ENCODE results near the gene SEMA3F.

SEMA3F gene

GRCh38 chr3:50181985-50182384 is 26.9 kb downstream of the SEMA3F start:
- TF ChIP-seq CTCF (conservative IDR thresholded peaks at IDR 0.05; ENCODE audit: low read depth, low read length): no peak

GRCh38 chr3:50182533-50183099 is 27.5 kb downstream of the SEMA3F start:
- Histone ChIP-seq H2AFZ (ENCODE audit: low read depth) (no peak overlapping the region), H3K4me1 (ENCODE audit: low read depth, poor library complexity, severe bottlenecking) (no peaks in the 10 kb centered on the region), H3K36me3 (ENCODE audit: insufficient read depth) (no peaks in the 10 kb centered on the region), H3K27me3 (ENCODE audit: insufficient read depth, low read depth) (peaks cover 14% of the 10 kb centered on the region; the same call in 1 of the 2 replicates), H3K27ac (no peak overlapping the region), H4K20me1 (ENCODE audit: insufficient read depth) (no peaks in the 10 kb centered on the region), H3K79me2 (ENCODE audit: insufficient read depth, low read depth) (no peaks in the 10 kb centered on the region), H3K4me2 (no peak overlapping the region), H3K9ac (no peak overlapping the region), H3K4me3 (IDR thresholded peaks at IDR 0.05; ENCODE audit: insufficient read depth, low read depth, low read length) (no peak overlapping the region)
- TF ChIP-seq CTCF (conservative IDR thresholded peaks at IDR 0.05; ENCODE audit: low read depth, low read length): no peak

More at GRCh38 chr3:50181985-50182384, 26.9 kb downstream of the SEMA3F start:
- Histone ChIP-seq H3K9ac (no peak overlapping the region), H3K27me3 (ENCODE audit: insufficient read depth, low read depth) (peaks cover 14% of the 10 kb centered on the region; the same call in 1 of the 2 replicates), H3K4me2 (no peak overlapping the region), H3K27ac (no peak overlapping the region), H4K20me1 (ENCODE audit: insufficient read depth) (no peaks in the 10 kb centered on the region), H3K79me2 (ENCODE audit: insufficient read depth, low read depth) (no peaks in the 10 kb centered on the region), H2AFZ (ENCODE audit: low read depth) (no peak overlapping the region), H3K36me3 (ENCODE audit: insufficient read depth) (no peaks in the 10 kb centered on the region), H3K4me1 (ENCODE audit: low read depth, poor library complexity, severe bottlenecking) (no peaks in the 10 kb centered on the region), H3K4me3 (IDR thresholded peaks at IDR 0.05; ENCODE audit: insufficient read depth, low read depth, low read length) (no peak overlapping the region)

- H3K36me3 ChIP-seq (ENCODE audit: insufficient read depth): no peaks in the 10 kb centered on the region
- H3K27me3 ChIP-seq (ENCODE audit: insufficient read depth, low read depth): peaks cover 14% of the 10 kb centered on the region; the same call in 1 of the 2 replicates
- H3K4me3 ChIP-seq (IDR thresholded peaks at IDR 0.05; ENCODE audit: insufficient read depth, low read depth, low read length): no peak overlapping the region
- no peak overlapping the region for H3K27ac ChIP-seq
- H3K4me2 ChIP-seq: no peak overlapping the region
- no peak overlapping the region for H3K9ac ChIP-seq
- no peaks in the 10 kb centered on the region for H4K20me1 ChIP-seq (ENCODE audit: insufficient read depth)
- H2AFZ ChIP-seq (ENCODE audit: low read depth): no peak overlapping the region
- H3K79me2 ChIP-seq (ENCODE audit: insufficient read depth, low read depth): no peaks in the 10 kb centered on the region
- H3K4me1 ChIP-seq (ENCODE audit: low read depth, poor library complexity, severe bottlenecking): no peaks in the 10 kb centered on the region
- TF ChIP-seq CTCF (conservative IDR thresholded peaks at IDR 0.05; ENCODE audit: low read depth, low read length): no peak
These were observed 28.6 kb downstream of the SEMA3F start for GRCh38 chr3:50183755-50184154.

GRCh38 chr3:50184242-50184978 is 29.3 kb downstream of the SEMA3F start:
- H3K4me3 ChIP-seq (IDR thresholded peaks at IDR 0.05; ENCODE audit: insufficient read depth, low read depth, low read length): no peak overlapping the region
- H3K9ac ChIP-seq: no peak overlapping the region
- H4K20me1 ChIP-seq (ENCODE audit: insufficient read depth): no peaks in the 10 kb centered on the region
- H2AFZ ChIP-seq (ENCODE audit: low read depth): no peak overlapping the region
- no peak for TF ChIP-seq CTCF (conservative IDR thresholded peaks at IDR 0.05; ENCODE audit: low read depth, low read length)
- H3K79me2 ChIP-seq (ENCODE audit: insufficient read depth, low read depth): no peaks in the 10 kb centered on the region
- H3K36me3 ChIP-seq (ENCODE audit: insufficient read depth): no peaks in the 10 kb centered on the region
- peaks cover 11% of the 10 kb centered on the region; the same call in 1 of the 2 replicates for H3K27me3 ChIP-seq (ENCODE audit: insufficient read depth, low read depth)
- no peaks in the 10 kb centered on the region for H3K4me1 ChIP-seq (ENCODE audit: low read depth, poor library complexity, severe bottlenecking)
- no peak overlapping the region for H3K4me2 ChIP-seq
- H3K27ac ChIP-seq: no peak overlapping the region

Data from KMS-11 (cell line).